ENCODE results near the gene ROBO1.

The ROBO1 gene

DNA sequence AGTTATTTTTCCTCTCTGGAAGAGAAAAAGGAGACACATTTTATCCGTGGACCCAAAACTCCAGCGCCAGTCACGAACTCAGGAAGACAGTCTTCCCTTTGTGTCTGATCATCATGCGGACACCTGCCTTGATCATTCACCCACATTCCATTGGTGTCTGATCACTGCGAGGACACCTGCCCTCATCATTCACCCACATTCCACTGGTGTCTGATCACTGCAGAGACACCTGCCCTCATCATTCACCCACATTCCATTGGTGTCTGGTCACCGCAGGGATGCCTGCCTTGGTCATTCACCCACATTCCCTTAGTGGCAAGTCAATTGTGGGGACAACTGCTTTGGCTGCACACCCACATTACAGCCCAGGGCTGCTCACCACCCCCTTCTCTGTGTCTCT is 148.9 kb downstream of the ROBO1 start:
- Mint-ChIP-seq H3K4me3 (no peak overlapping the region), H3K9me3 (peaks cover 18% of the 10 kb centered on the region), H3K4me1 (no peaks in the 10 kb centered on the region), H3K36me3 (no peaks in the 10 kb centered on the region), H3K27ac (no peak overlapping the region), H3K27me3 (no peaks in the 10 kb centered on the region)

- Mint-ChIP-seq H3K36me3 (no peaks in the 10 kb centered on the region), H3K9me3 (peaks cover 8% of the 10 kb centered on the region), H3K4me3 (no peak overlapping the region), H3K4me1 (no peaks in the 10 kb centered on the region), H3K27me3 (no peaks in the 10 kb centered on the region), H3K27ac (no peak overlapping the region)
Measured at GRCh38 chr3:79606414-79606813, 161.4 kb downstream of the ROBO1 start.

DNA sequence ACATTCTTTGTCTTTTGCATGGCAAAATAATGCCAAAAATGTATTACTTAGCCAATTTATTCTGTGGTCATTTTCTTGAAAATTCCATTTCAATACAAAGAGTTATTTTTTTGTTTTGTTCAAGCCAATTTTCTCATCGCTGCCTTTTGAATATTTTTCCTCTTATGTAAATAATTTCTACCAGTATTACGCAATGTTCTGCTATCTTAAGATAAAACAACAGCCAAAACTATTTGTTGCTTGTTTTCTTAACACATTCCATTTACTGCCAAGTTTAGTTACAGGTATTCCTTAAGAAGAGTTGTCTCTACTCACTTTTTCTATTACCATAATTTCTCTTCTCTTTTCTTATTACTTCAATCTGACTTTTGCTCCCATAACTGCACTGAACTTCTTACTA is 163.1 kb downstream of the ROBO1 start:
- no peaks in the 10 kb centered on the region for H3K36me3 Mint-ChIP-seq
- H3K4me1 Mint-ChIP-seq, result no peaks in the 10 kb centered on the region
- H3K27ac Mint-ChIP-seq, result no peak overlapping the region
- H3K4me3 Mint-ChIP-seq, result no peak overlapping the region
- no peaks in the 10 kb centered on the region for H3K27me3 Mint-ChIP-seq
- H3K9me3 Mint-ChIP-seq, result peaks cover 8% of the 10 kb centered on the region

- no peaks in the 10 kb centered on the region for H3K27me3 Mint-ChIP-seq
- H3K4me3 Mint-ChIP-seq, result no peak overlapping the region
- no peaks in the 10 kb centered on the region for H3K36me3 Mint-ChIP-seq
- no peaks in the 10 kb centered on the region for H3K4me1 Mint-ChIP-seq
- no peaks in the 10 kb centered on the region for H3K9me3 Mint-ChIP-seq
- H3K27ac Mint-ChIP-seq, result no peak overlapping the region
Measured at GRCh38 chr3:79602385-79602784, 165.4 kb downstream of the ROBO1 start.

- no peaks in the 10 kb centered on the region for H3K36me3 Mint-ChIP-seq
- no peak overlapping the region for H3K4me3 Mint-ChIP-seq
- no peaks in the 10 kb centered on the region for H3K27me3 Mint-ChIP-seq
- no peaks in the 10 kb centered on the region for H3K9me3 Mint-ChIP-seq
- H3K4me1 Mint-ChIP-seq, result no peaks in the 10 kb centered on the region
- H3K27ac Mint-ChIP-seq, result no peak overlapping the region
Measured at GRCh38 chr3:79598594-79598993, 169.2 kb downstream of the ROBO1 start.

DNA sequence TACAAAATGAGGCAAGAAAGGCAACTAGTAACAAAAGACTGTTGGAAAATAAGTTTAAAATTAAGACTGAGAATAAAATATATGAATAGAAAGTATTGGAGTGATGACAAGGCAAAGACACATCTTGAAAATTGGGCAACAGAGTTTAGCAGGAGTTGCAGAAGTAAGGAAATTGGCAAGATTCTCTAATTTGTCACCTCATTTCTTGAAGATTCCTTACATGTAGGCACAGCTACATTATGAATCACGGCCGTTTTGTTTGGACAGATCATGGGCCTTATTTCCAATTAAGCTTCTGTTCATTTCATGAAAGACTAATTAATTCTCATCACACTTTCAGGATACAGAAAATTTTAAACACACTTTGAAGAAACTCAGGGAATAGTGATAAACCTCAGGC is 170.1 kb downstream of the ROBO1 start:
- no peaks in the 10 kb centered on the region for H3K36me3 Mint-ChIP-seq
- H3K27ac Mint-ChIP-seq, result no peak overlapping the region
- no peak overlapping the region for H3K4me3 Mint-ChIP-seq
- no peaks in the 10 kb centered on the region for H3K4me1 Mint-ChIP-seq
- no peaks in the 10 kb centered on the region for H3K27me3 Mint-ChIP-seq
- peaks cover 3% of the 10 kb centered on the region for H3K9me3 Mint-ChIP-seq

- Mint-ChIP-seq H3K36me3 (no peaks in the 10 kb centered on the region), H3K27ac (no peak overlapping the region), H3K4me3 (no peak overlapping the region), H3K4me1 (no peaks in the 10 kb centered on the region), H3K27me3 (no peaks in the 10 kb centered on the region), H3K9me3 (peaks cover 4% of the 10 kb centered on the region)
Measured at GRCh38 chr3:79587150-79587549, 180.6 kb downstream of the ROBO1 start.

DNA sequence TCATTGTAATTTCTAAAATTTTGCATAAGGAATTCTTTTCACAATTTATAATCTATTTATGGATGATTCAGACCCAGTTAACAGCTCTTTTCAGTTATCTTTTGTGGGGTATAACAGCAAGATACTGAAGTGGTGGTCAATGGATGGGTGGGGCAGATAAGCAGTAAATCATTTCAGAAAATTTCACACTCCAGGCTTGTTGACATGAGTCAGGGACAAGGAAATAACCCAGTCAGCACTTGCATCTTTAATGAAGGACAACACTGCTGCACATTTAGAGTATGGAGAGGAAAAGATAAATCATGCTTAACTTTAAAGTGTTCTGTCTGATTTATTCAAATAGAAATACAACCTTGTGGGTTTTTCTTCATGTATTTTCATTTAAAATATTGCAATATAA is 181.6 kb downstream of the ROBO1 start:
- no peak overlapping the region for H3K4me3 Mint-ChIP-seq
- H3K9me3 Mint-ChIP-seq, result peaks cover 4% of the 10 kb centered on the region
- H3K27me3 Mint-ChIP-seq, result no peaks in the 10 kb centered on the region
- H3K27ac Mint-ChIP-seq, result no peak overlapping the region
- no peaks in the 10 kb centered on the region for H3K36me3 Mint-ChIP-seq
- no peaks in the 10 kb centered on the region for H3K4me1 Mint-ChIP-seq

DNA sequence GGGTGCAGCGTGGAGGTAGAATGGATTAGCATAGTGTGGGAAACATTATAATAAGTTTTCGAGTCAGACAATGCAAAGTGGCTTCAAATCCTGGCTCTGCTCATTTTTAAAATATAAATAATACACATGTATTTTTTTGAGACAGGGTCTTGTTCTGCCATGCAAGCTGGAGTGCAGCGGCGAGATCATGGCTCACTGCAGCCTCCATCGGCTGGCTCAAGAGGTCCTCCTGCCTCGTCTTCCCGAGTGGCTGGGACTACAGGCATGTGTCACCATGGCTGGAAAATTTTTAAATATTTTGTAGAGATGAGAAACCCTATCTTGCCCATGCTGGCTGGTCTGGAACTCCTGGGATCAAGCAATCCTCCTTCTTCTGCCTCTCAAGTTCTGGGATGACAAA is 194.9 kb downstream of the ROBO1 start:
- Mint-ChIP-seq H3K4me3 (no peak overlapping the region), H3K4me1 (no peaks in the 10 kb centered on the region), H3K36me3 (no peaks in the 10 kb centered on the region), H3K9me3 (peaks cover 4% of the 10 kb centered on the region), H3K27ac (no peak overlapping the region), H3K27me3 (no peaks in the 10 kb centered on the region)

GRCh38 chr3:79568938-79569337 is 198.9 kb downstream of the ROBO1 start:
- H3K36me3 Mint-ChIP-seq, result no peaks in the 10 kb centered on the region
- peaks cover 4% of the 10 kb centered on the region for H3K9me3 Mint-ChIP-seq
- H3K27me3 Mint-ChIP-seq, result no peaks in the 10 kb centered on the region
- no peak overlapping the region for H3K4me3 Mint-ChIP-seq
- H3K4me1 Mint-ChIP-seq, result no peaks in the 10 kb centered on the region
- H3K27ac Mint-ChIP-seq, result no peak overlapping the region

DNA sequence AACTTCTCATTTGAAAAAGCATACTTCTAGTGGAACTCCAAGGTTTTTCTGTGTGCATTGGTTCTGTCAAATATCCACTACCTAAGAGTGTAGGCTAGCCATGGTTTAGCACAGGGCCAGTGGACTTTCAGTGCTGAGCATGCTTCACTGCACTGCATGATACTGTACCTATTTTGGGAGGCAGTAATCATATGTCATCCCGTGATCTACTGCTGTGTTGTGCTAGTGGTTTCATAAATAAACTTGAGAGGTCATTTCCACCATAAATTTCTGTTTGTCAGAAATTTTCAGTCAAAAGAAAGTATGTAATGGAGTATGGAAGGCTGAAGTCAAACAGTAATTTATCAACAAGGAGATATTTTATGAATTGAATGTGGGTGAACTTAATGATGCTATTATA is 203.6 kb downstream of the ROBO1 start:
- H3K4me3 Mint-ChIP-seq, result no peak overlapping the region
- H3K9me3 Mint-ChIP-seq, result peaks cover 10% of the 10 kb centered on the region
- no peak overlapping the region for H3K27ac Mint-ChIP-seq
- H3K27me3 Mint-ChIP-seq, result no peaks in the 10 kb centered on the region
- no peaks in the 10 kb centered on the region for H3K4me1 Mint-ChIP-seq
- no peaks in the 10 kb centered on the region for H3K36me3 Mint-ChIP-seq

DNA sequence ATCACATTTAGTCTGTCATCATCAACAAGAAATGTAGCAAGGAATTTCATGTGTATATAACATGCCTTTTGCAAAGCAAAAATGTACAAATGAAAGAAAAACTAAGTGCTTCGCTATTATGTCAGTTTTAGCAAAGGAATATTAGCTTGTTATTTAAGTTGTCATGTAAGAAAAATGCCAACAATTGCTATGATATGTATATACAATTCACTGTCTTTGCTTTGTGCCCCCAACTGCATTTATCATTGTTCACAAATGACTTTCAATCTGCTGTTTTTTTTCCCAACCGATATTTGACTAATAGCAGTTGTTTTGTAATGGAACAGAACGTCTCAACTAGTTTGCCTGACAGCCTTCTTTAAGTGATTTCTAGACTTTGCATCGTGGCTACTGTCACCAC is 207.1 kb downstream of the ROBO1 start:
- H3K27ac Mint-ChIP-seq, result no peak overlapping the region
- no peaks in the 10 kb centered on the region for H3K27me3 Mint-ChIP-seq
- no peaks in the 10 kb centered on the region for H3K36me3 Mint-ChIP-seq
- H3K4me3 Mint-ChIP-seq, result no peak overlapping the region
- H3K9me3 Mint-ChIP-seq, result peaks cover 6% of the 10 kb centered on the region
- no peaks in the 10 kb centered on the region for H3K4me1 Mint-ChIP-seq

DNA sequence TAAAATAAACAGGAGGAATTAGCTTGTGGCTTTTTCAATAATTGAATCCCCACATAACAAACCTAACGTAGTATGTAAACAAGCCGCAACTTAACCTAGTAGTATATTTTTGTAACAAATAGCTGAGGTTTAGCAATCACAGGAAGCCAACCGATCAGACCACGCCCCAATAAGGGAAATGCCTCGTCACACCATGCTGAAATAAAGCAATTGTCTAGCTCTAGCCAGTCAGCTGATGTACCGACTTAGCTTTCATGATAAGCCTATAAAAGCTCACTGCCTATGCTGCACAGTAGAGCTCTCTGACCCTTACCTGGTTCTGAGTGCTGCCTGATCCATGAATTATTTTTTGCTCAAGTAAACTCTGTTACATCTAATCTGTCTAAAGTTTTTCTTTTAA is 208.9 kb downstream of the ROBO1 start:
- H3K27ac Mint-ChIP-seq, result no peak overlapping the region
- H3K27me3 Mint-ChIP-seq, result no peaks in the 10 kb centered on the region
- H3K4me3 Mint-ChIP-seq, result no peak overlapping the region
- H3K36me3 Mint-ChIP-seq, result no peaks in the 10 kb centered on the region
- H3K4me1 Mint-ChIP-seq, result no peaks in the 10 kb centered on the region
- peaks cover 6% of the 10 kb centered on the region for H3K9me3 Mint-ChIP-seq

GRCh38 chr3:79555655-79556054 is 212.1 kb downstream of the ROBO1 start:
- no peaks in the 10 kb centered on the region for H3K9me3 Mint-ChIP-seq
- H3K4me1 Mint-ChIP-seq, result no peaks in the 10 kb centered on the region
- no peak overlapping the region for H3K27ac Mint-ChIP-seq
- no peak overlapping the region for H3K4me3 Mint-ChIP-seq
- H3K27me3 Mint-ChIP-seq, result no peaks in the 10 kb centered on the region
- H3K36me3 Mint-ChIP-seq, result no peaks in the 10 kb centered on the region

DNA sequence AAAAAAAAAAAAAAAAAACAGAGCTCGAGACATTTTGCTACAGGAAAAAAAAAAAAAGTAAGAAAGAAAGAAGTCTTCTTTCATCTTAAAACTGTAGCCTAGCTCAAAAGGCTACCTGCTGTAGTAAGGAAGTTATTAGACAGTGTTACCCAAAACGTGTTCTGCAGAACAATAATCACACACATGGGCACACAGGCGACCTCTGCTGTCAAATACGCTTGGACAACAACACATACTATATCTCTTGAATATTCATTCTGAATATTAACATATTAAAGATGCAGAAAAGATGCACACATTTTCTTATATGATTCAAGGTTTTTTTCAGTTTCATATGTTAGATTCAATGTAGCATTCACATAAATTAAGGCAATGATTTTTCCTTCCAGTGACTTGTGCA is 215.8 kb downstream of the ROBO1 start:
- H3K27me3 Mint-ChIP-seq, result no peaks in the 10 kb centered on the region
- H3K36me3 Mint-ChIP-seq, result no peaks in the 10 kb centered on the region
- no peak overlapping the region for H3K27ac Mint-ChIP-seq
- H3K4me1 Mint-ChIP-seq, result no peaks in the 10 kb centered on the region
- H3K9me3 Mint-ChIP-seq, result no peaks in the 10 kb centered on the region
- no peak overlapping the region for H3K4me3 Mint-ChIP-seq

DNA sequence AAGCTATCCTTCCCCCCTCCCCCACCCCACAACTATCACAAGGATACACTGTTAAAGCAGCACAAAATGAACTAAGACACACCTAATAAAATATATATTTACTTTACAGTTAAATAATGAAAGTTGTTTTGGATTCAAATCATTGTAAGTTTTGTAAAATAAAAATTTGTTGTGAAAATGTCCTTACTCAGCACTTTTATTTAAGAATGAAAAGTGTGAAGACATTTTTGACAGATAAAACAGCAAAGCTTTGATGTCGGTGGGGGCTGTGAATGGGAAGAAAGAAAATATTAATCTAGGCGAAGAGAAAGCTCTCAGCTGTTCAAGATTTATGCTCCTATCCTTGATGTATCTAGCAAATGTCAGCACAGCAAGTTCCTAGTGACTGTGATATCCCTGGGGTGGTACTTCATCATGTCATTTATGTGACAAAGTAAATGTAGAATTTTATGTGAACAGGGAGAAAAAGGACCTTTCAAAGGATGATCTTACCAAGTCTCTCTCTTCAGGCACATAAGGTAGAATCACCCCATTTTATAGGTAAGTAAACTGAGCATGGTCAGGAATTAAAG is 216.4 kb downstream of the ROBO1 start:
- no peak overlapping the region for H3K27ac Mint-ChIP-seq
- H3K9me3 Mint-ChIP-seq, result no peaks in the 10 kb centered on the region
- no peak overlapping the region for H3K4me3 Mint-ChIP-seq
- H3K27me3 Mint-ChIP-seq, result no peaks in the 10 kb centered on the region
- no peaks in the 10 kb centered on the region for H3K36me3 Mint-ChIP-seq
- H3K4me1 Mint-ChIP-seq, result no peaks in the 10 kb centered on the region

- no peak overlapping the region for H3K27ac Mint-ChIP-seq
- H3K36me3 Mint-ChIP-seq, result no peaks in the 10 kb centered on the region
- no peaks in the 10 kb centered on the region for H3K27me3 Mint-ChIP-seq
- H3K4me3 Mint-ChIP-seq, result no peak overlapping the region
- H3K9me3 Mint-ChIP-seq, result no peaks in the 10 kb centered on the region
- H3K4me1 Mint-ChIP-seq, result no peaks in the 10 kb centered on the region
Measured at GRCh38 chr3:79543218-79543982, 224.4 kb downstream of the ROBO1 start.

Measured in activated naive CD4-positive, alpha-beta T cell treated with anti-CD3 and anti-CD28 coated beads, Interleukin-2, amount 50 U/mL, for 24 hours (primary cell).